Left lung (tissue), 14 donors: ENCODE results near the gene GALNT1. TPM values are rescaled to one million over a fixed set of nuclear protein-coding genes. Genes with fewer than 3 reads are reported as not detected.
A peak's percentile ranks its signal among the peaks of the same experiment; 100 is the strongest.

Experiments
- ATAC-seq: fragments of 200-7000 bp; cut with Tn5 transposase; one replicate; pipeline ENCODE4 v1.9.1; 2020; ENCODE audit warnings: moderate library complexity
- DNase-seq, 4 donors: peaks; one replicate each; pipeline ENCODE4 v3.0.0-alpha.2; 2013 to 2020
- H3K27ac ChIP-seq, 2 donors: fragments of 200-600 bp; sonication (generic) in 1 of 2; one replicate each; pipeline versions ENCODE4 v1.5.0 to v1.8.0; 2020 to 2021
- H3K27me3 ChIP-seq, 2 donors: fragments of 200-600 bp; sonication (generic) in 1 of 2; one replicate each; pipeline versions ENCODE4 v1.5.0 to v1.8.0; 2020 to 2021
- H3K36me3 ChIP-seq, 2 donors: fragments of 200-600 bp; sonication (generic) in 1 of 2; one replicate each; pipeline versions ENCODE4 v1.5.0 to v1.8.0; 2020 to 2021
- H3K4me1 ChIP-seq, 2 donors: fragments of 200-600 bp; one replicate each; pipeline ENCODE4 v1.8.0; 2021
- H3K4me3 ChIP-seq, 2 donors: fragments of 200-600 bp; sonication (generic) in 1 of 2; one replicate each; pipeline versions ENCODE4 v1.5.0 to v1.8.0; 2020 to 2021; ENCODE audit warnings: mild to moderate bottlenecking in 1 of 2
- H3K9me3 ChIP-seq, 2 donors: fragments of 200-600 bp; sonication (generic) in 1 of 2; one replicate each; pipeline versions ENCODE4 v1.5.0 to v1.8.0; 2020 to 2021
- CTCF ChIP-seq, 2 donors: fragments of 200-600 bp; sonication (generic) in 1 of 2; IDR thresholded peaks; one replicate each; pipeline versions ENCODE4 v1.5.0 to v1.8.0; 2021; ENCODE audit warnings: antibody characterized with exemption in 2 of 2
- intact Hi-C, 2 donors: fragments of 100-400 bp; cut with DNase I; formaldehyde crosslinking; loops; one replicate each; pipeline versions ENCODE4 v1.11.2 to v1.14.2; 2022
- long read RNA-seq, 12 donors: library from polyadenylated mRNA in 2 of 12; unstranded in 2 of 12; transcript quantifications; one replicate each; pipeline ENCODE4 v2.0.0 and lab custom pipeline, GENCODE V29; 2019 to 2026
- polyA plus RNA-seq, 6 donors: library from polyadenylated mRNA; unstranded; fragments of 120-200 nt; gene quantifications; one replicate each; pipeline ENCODE4 v1.2.1, GENCODE V29; 2013; ENCODE audit not compliant: insufficient read length in 6 of 6
- total RNA-seq, 2 donors: library from RNA; stranded (reverse); fragmentation: NEBNext Ultra II Directional; extraction: Animal tissue kit (Norgen Biotek cat#: 25700); gene quantifications; one replicate each; pipeline ENCODE4 v1.2.1, GENCODE V29; 2021
- donor health status: DM: no; HTN: yes; CAD: no.
- donor health status: DM: no; HTN: no; CAD: no.

GALNT1 gene
- total RNA-seq (100 to 1,000 TPM in 1 of 2 donors, 10 to 100 TPM in 1; 82.5 to 109 TPM), polyA plus RNA-seq (100 to 1,000 TPM in 5 of 6 donors, 10 to 100 TPM in 1; 93.1 to 110 (median 107) TPM)
- long read RNA-seq, donor 1, partial matches to known transcripts: 26 of 42 reads
- long read RNA-seq, donor 1, other reads (novel, unspliced or antisense): 15 of 42 reads
- long read RNA-seq, donor 2, transcript GALNT1-201 (11 exons, 3,847 nt): major isoform, 5 of 124 reads
- long read RNA-seq, donor 2, partial matches to known transcripts: 104 of 124 reads
- long read RNA-seq, donor 2, other reads (novel, unspliced or antisense): 13 of 124 reads
- long read RNA-seq, donor 3, partial matches to known transcripts: 10 of 21 reads
- long read RNA-seq, donor 3, other reads (novel, unspliced or antisense): 9 of 21 reads
- long read RNA-seq, donor 4, partial matches to known transcripts: 7 of 10 reads
- long read RNA-seq, donor 4, other reads (novel, unspliced or antisense): 2 of 10 reads
- long read RNA-seq, donor 5, partial matches to known transcripts: 20 of 36 reads
- long read RNA-seq, donor 5, other reads (novel, unspliced or antisense): 15 of 36 reads
- long read RNA-seq, donor 6, partial matches to known transcripts: 22 of 27 reads
- long read RNA-seq, donor 6, other reads (novel, unspliced or antisense): 0 of 27 reads
- long read RNA-seq, donor 7, partial matches to known transcripts: 0 of 11 reads
- long read RNA-seq, donor 7, other reads (novel, unspliced or antisense): 9 of 11 reads
- long read RNA-seq, donor 8, transcript GALNT1-201 (11 exons, 3,847 nt): major isoform, 6 of 19 reads
- long read RNA-seq, donor 8, partial matches to known transcripts: 13 of 19 reads
- long read RNA-seq, donor 8, other reads (novel, unspliced or antisense): 0 of 19 reads
- long read RNA-seq, donor 9: 0 reads
- long read RNA-seq, donor 10, partial matches to known transcripts: 2 of 2 reads
- long read RNA-seq, donor 10, other reads (novel, unspliced or antisense): 0 of 2 reads
- long read RNA-seq, donor 11: 0 reads
- long read RNA-seq, donor 12, partial matches to known transcripts: 37 of 52 reads
- long read RNA-seq, donor 12, other reads (novel, unspliced or antisense): 12 of 52 reads

- H3K27me3 ChIP-seq: no peaks in the 10 kb centered on the region
- intact Hi-C loops: no loop called here
- no peak for DNase-seq
Observed at GRCh38 chr18:35581546-35581897, at the start of gene GALNT1. GALNT1 (plus strand) TSS chr18:35581740; CDS start chr18:35654663, 72,923 bp downstream.

GRCh38 chr18:35533916-35534405, 47.6 kb upstream of the GALNT1 start:
- Histone ChIP-seq H3K9me3 (no peaks in the 10 kb centered on the region), H3K27me3 (no peaks in the 10 kb centered on the region), H3K36me3 (no peaks in the 10 kb centered on the region), H3K4me3 (no peak overlapping the region), H3K27ac (no peak overlapping the region), H3K4me1 (no peaks in the 10 kb centered on the region)
- intact Hi-C loops: no loop called here
- no peak for TF ChIP-seq CTCF (IDR thresholded peaks at IDR 0.05)
- ATAC-seq (no peak), DNase-seq (no peak)

More at GRCh38 chr18:35581546-35581897, at the start of gene GALNT1:
- Histone ChIP-seq H3K27ac (peak within 1 kb of the TSS; percentile 91 to 94), H3K4me1 (peaks cover 9 to 28% of the 10 kb centered on the region in 2 donors), H3K4me3 (peak within 1 kb of the TSS; percentile 62 to 70), H3K9me3 (peaks cover 0 to under 1% of the 10 kb centered on the region in 2 donors), H3K36me3 (no peaks in the 10 kb centered on the region)
- ATAC-seq: peak; percentile 59
- TF ChIP-seq CTCF (IDR thresholded peaks at IDR 0.05): no peak

GRCh38 chr18:35535297-35535696, 46.2 kb upstream of the GALNT1 start:
- H3K4me3 ChIP-seq: no peak overlapping the region
- TF ChIP-seq CTCF (IDR thresholded peaks at IDR 0.05): no peak
- no peaks in the 10 kb centered on the region for H3K36me3 ChIP-seq
- no peak for ATAC-seq
- intact Hi-C loops: no loop called here
- H3K27me3 ChIP-seq: no peaks in the 10 kb centered on the region
- H3K9me3 ChIP-seq: no peaks in the 10 kb centered on the region
- no peak overlapping the region for H3K27ac ChIP-seq
- no peaks in the 10 kb centered on the region for H3K4me1 ChIP-seq
- DNase-seq: no peak

- intact Hi-C loops: no loop called here
- DNase-seq: no peak
- no peaks in the 10 kb centered on the region for H3K27me3 ChIP-seq
- TF ChIP-seq CTCF (IDR thresholded peaks at IDR 0.05): no peak
- no peak overlapping the region for H3K27ac ChIP-seq
- no peaks in the 10 kb centered on the region for H3K4me1 ChIP-seq
- H3K9me3 ChIP-seq: no peaks in the 10 kb centered on the region
- H3K36me3 ChIP-seq: no peaks in the 10 kb centered on the region
- H3K4me3 ChIP-seq: no peak overlapping the region
- no peak for ATAC-seq
Observed at GRCh38 chr18:35542356-35542755, 39.2 kb upstream of the GALNT1 start.
